PC-9 (cell line): ENCODE measurements around the gene FNIP2.

ENCODE experiments used
- EZH2 ChIP-seq: fragments of 200-600 bp; sonication (generic); IDR thresholded peaks from 2 replicates; pipeline ENCODE4 v1.8.0; 2017; ENCODE audit warnings: antibody characterized with exemption, low read depth
- TF ChIP-seq, protein P1 (sequence below): fragments of 200-600 bp; sonication (generic); conservative IDR thresholded peaks from 2 replicates; pipeline ENCODE4 v1.6.1; 2017; ENCODE audit warnings: mixed run types, antibody characterized with exemption, mild to moderate bottlenecking, moderate library complexity

DNA sequence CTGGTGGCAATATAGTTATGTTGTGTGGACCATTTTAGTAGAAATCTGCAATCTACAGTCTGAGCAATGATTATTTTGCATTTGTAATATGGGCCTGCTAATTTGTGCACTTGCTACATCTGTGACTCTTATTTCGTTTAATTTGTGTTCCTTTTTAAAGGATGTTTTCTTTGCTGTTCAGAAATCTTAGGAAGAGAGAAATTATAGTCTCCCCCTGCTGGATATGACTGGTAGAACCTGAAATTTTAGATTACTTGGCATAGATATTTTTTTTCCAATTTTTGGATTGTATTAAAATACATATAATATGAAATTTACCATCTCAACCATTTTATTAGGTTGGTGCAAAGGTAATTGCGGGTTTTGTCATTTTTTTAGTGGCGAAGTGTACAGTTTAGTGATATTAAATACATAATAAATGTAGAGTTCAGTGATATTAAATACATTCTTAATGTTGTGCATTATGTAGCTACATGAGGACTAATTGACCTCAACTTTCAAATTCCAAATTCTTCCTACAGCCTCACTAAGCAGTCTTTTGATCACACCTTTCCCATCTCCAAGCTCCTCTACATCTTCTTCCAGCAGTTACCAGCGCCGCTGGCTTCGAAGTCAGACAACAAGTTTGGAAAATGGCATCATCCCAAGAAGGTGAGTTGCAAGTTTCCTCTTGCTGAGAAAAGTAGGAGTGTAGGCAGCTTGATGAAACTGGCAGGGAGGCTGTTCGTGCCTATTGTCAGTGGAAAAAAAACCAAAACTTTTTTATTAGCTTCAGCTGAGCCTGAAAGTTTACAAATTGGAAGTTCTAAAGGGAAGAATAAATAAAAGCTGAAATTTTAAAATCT is 82.2 kb downstream of the FNIP2 start:
- TF ChIP-seq EZH2, result no peak
- TF ChIP-seq, protein P1, sequence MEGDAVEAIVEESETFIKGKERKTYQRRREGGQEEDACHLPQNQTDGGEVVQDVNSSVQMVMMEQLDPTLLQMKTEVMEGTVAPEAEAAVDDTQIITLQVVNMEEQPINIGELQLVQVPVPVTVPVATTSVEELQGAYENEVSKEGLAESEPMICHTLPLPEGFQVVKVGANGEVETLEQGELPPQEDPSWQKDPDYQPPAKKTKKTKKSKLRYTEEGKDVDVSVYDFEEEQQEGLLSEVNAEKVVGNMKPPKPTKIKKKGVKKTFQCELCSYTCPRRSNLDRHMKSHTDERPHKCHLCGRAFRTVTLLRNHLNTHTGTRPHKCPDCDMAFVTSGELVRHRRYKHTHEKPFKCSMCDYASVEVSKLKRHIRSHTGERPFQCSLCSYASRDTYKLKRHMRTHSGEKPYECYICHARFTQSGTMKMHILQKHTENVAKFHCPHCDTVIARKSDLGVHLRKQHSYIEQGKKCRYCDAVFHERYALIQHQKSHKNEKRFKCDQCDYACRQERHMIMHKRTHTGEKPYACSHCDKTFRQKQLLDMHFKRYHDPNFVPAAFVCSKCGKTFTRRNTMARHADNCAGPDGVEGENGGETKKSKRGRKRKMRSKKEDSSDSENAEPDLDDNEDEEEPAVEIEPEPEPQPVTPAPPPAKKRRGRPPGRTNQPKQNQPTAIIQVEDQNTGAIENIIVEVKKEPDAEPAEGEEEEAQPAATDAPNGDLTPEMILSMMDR, result peak; percentile 78
